ENCODE measurements around the gene CCDC102A.

Gene CCDC102A

DNA sequence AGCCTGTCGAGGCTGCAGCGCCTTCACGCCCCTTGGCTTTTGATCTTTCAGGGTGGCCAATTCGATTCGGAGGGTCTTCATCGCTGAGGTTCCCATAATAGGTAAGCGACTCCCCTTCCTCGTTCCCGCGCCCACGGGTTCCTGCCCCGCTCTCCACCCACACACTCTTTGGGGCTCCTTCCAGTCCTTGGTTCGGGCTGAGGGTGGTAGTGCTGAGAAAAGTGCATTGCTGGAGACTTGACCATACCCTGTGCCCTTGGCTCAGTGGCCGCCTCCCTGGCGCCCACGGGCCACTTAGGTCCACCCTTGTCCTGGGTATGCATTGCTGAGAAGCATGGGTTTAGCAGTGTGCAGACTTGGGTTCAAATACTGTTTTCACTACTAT is 73.4 kb downstream of the CCDC102A start:
- no peak for DNase-seq (ENCODE audit: extremely low read depth in 1 of 2, low read depth in 1 of 2)

DNA sequence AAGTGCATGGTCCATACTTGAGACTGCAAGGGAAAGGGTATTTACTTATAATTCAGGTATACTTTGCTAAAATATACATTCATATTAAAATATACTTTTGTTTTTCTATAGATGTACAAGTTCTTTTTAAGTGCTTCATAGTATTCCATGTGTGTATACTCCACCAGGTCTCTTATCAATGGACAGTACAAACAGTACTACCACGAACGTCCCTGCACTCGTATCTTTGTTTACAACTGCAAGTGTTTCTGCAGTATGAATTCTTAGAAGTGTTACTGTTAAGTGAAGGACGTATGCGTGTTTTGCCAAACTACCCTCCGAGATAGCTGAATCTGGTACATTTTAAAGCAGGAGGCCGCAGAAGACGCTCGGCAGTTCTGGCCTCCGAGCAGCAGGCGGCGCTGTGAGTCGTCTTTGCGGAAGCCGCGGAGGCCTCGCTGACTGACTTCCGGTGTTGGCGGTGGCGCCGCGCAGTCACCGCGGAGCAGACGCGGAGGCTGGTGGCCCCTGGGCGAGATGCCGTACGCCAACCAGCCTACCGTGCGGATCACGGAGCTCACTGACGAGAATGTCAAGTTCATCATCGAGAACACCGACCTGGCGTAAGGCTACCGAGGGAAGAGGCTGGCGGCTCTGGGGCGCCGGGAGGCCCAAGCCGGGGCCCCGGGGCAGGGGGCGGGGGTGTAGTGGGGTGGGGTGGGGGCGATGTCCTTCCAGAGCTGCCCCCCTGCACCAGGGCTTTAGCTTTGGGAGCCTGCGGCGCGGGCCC is 74.0 kb downstream of the CCDC102A start, which contains the start of gene POLR2C:
TSS of gene POLR2C (plus strand) at position 471 of the 769 bp plus-strand sequence. CDS start at position 517, 46 bp downstream.
- DNase-seq (ENCODE audit: extremely low read depth in 1 of 2, low read depth in 1 of 2) = peak; percentile 82 to 86
